IMR-90 (cell line): ENCODE data around the gene SLC35E4. TPM values are rescaled to one million over a fixed set of nuclear protein-coding genes. Genes with fewer than 3 reads are reported as not detected.

Experiments
- ATAC-seq: fragments of 200-7000 bp; cut with Tn5 transposase; 2 replicates; pipeline ENCODE4 v1.9.1; 2020; ENCODE audit warnings: low read depth, mild to moderate bottlenecking, moderate library complexity
- BruUV-seq: library from RNA; stranded (reverse); fragments of 400-500 nt; replicated peaks from 2 replicates; lab custom pipeline; 2021; lab: Mats Ljungman, UMichigan
- CTCF ChIA-PET: fragments of 300-600 bp; formaldehyde crosslinking; extraction: SDS; loops from one replicate; lab custom pipeline; 2021; ENCODE audit warnings: antibody characterized with exemption; lab: Yijun Ruan, JAX
- POLR2A ChIA-PET: fragments of 300-600 bp; sonication (Branson Sonifier 250); formaldehyde crosslinking; loops from one replicate; lab custom pipeline; 2022; ENCODE audit warnings: antibody characterized with exemption; ENCODE audit not compliant: unreplicated experiment; lab: Charles Lee
- DNase-seq: peaks from one replicate; pipeline ENCODE4 v3.0.0; 2013
- H2AFZ ChIP-seq: replicated peaks from 2 replicates; pipeline ENCODE3; 2013; ENCODE audit warnings: low read length, mild to moderate bottlenecking; ENCODE audit not compliant: poor library complexity
- H2AK5ac ChIP-seq: 2 replicates; pipeline ENCODE4 v1.6.1; 2013; ENCODE audit warnings: low read depth, low read length, inconsistent platforms
- H2AK9ac ChIP-seq: replicated peaks from 2 replicates; pipeline ENCODE3; 2013; ENCODE audit warnings: mild to moderate bottlenecking, low read depth, low read length, moderate library complexity; ENCODE audit not compliant: poor library complexity
- H2BK120ac ChIP-seq: 2 replicates; pipeline ENCODE4 v1.6.1; 2013; ENCODE audit warnings: low read depth, low read length, inconsistent platforms
- H2BK15ac ChIP-seq: 3 replicates; pipeline ENCODE4 v1.6.1; 2013; ENCODE audit warnings: low read depth, low read length, inconsistent platforms
- H2BK20ac ChIP-seq: 2 replicates; pipeline ENCODE4 v1.6.1; 2013; ENCODE audit warnings: low read depth, mild to moderate bottlenecking, inconsistent platforms, low read length, moderate library complexity
- H2BK5ac ChIP-seq: 2 replicates; pipeline ENCODE4 v1.6.1; 2013; ENCODE audit warnings: mild to moderate bottlenecking, low read depth, low read length, inconsistent platforms; ENCODE audit not compliant: poor library complexity, severe bottlenecking
- H3K14ac ChIP-seq: replicated peaks from 2 replicates; pipeline ENCODE4 v1.6.1; 2013; ENCODE audit warnings: low read depth, low read length, inconsistent platforms
- H3K18ac ChIP-seq: 2 replicates; pipeline ENCODE4 v1.6.1; 2013; ENCODE audit warnings: low read depth, low read length, control low read depth
- H3K23ac ChIP-seq: 2 replicates; pipeline ENCODE4 v1.6.1; 2013; ENCODE audit warnings: low read depth, low read length, inconsistent platforms
- H3K27ac ChIP-seq: 2 replicates; pipeline ENCODE4 v1.5.1; 2013; ENCODE audit warnings: mild to moderate bottlenecking, control low read depth, low read length; ENCODE audit not compliant: insufficient read depth
- H3K27me3 ChIP-seq: 2 replicates; pipeline ENCODE4 v1.6.1; 2013; ENCODE audit warnings: low read length; ENCODE audit not compliant: control insufficient read depth, insufficient read depth
- H3K36me3 ChIP-seq: 2 replicates; pipeline ENCODE4 v1.6.1; 2013; ENCODE audit warnings: low read length, mixed read lengths; ENCODE audit not compliant: control insufficient read depth, insufficient read depth
- H3K4ac ChIP-seq: 2 replicates; pipeline ENCODE4 v1.6.1; 2013; ENCODE audit warnings: low read depth, low read length, inconsistent platforms
- H3K4me1 ChIP-seq: 2 replicates; pipeline ENCODE4 v1.6.1; 2013; ENCODE audit warnings: low read length, mixed read lengths; ENCODE audit not compliant: control insufficient read depth, insufficient read depth
- H3K4me2 ChIP-seq: 2 replicates; pipeline ENCODE4 v1.6.1; 2013; ENCODE audit warnings: low read depth, mild to moderate bottlenecking, control low read depth, low read length, moderate library complexity
- H3K4me3 ChIP-seq: 2 replicates; pipeline ENCODE4 v1.5.1; 2013; ENCODE audit warnings: low read depth, mild to moderate bottlenecking, control low read depth, low read length, moderate library complexity; ENCODE audit not compliant: insufficient read depth
- H3K56ac ChIP-seq: 2 replicates; pipeline ENCODE4 v1.6.1; 2013; ENCODE audit warnings: low read length, inconsistent platforms; ENCODE audit not compliant: insufficient read depth; ENCODE audit errors: extremely low read depth
- H3K79me1 ChIP-seq, 2 experiments: 2 replicates each; pipeline ENCODE4 v1.6.1; 2013; ENCODE audit warnings: low read length in 2 of 2, inconsistent platforms in 1 of 2, low read depth in 1 of 2
- H3K9ac ChIP-seq: 2 replicates; pipeline ENCODE4 v1.6.1; 2013; ENCODE audit warnings: low read depth, low read length, control low read depth
- H3K9me1 ChIP-seq: 2 replicates; pipeline ENCODE4 v1.6.1; 2013; ENCODE audit warnings: low read length, inconsistent platforms; ENCODE audit not compliant: insufficient read depth
- H3K9me3 ChIP-seq: 2 replicates; pipeline ENCODE4 v1.6.1; 2013; ENCODE audit warnings: low read length; ENCODE audit not compliant: control insufficient read depth, insufficient read depth
- H4K20me1 ChIP-seq: 2 replicates; pipeline ENCODE4 v1.6.1; 2013; ENCODE audit warnings: low read length, inconsistent platforms; ENCODE audit not compliant: insufficient read depth
- H4K5ac ChIP-seq: 2 replicates; pipeline ENCODE4 v1.6.1; 2013; ENCODE audit warnings: mild to moderate bottlenecking, low read depth, low read length, control low read depth
- H4K8ac ChIP-seq, 2 experiments: 2 replicates each; pipeline ENCODE4 v1.6.1; 2013; ENCODE audit warnings: low read depth in 2 of 2, low read length in 2 of 2, control low read depth in 1 of 2, inconsistent platforms in 1 of 2
- H4K91ac ChIP-seq: 2 replicates; pipeline ENCODE4 v1.6.1; 2013; ENCODE audit warnings: low read depth, low read length, inconsistent platforms; ENCODE audit not compliant: insufficient read depth
- ELK1 ChIP-seq: fragments of 150-350 bp; IDR thresholded peaks from 2 replicates; pipeline ENCODE4 v1.6.1; 2016; ENCODE audit warnings: low read depth, mild to moderate bottlenecking, low read length, moderate library complexity, borderline replicate concordance
- MAFK ChIP-seq: IDR thresholded peaks from 2 replicates; pipeline ENCODE4 v1.6.1; 2012; ENCODE audit warnings: low read depth, low read length, improper control_type of control experiment
- MAZ ChIP-seq: IDR thresholded peaks from 2 replicates; pipeline ENCODE4 v1.6.1; 2012; ENCODE audit warnings: low read depth, mild to moderate bottlenecking, low read length, improper control_type of control experiment, moderate library complexity, borderline replicate concordance
- WGBS, 2 experiments: methylation state at CpG; one replicate each; pipeline versions ENCODE4 v1.1.5 to v1.1.7; 2013; ENCODE audit warnings: missing lambda C conversion rate in 2 of 2; ENCODE audit not compliant: insufficient read length in 1 of 2; ENCODE audit errors: extremely low coverage in 2 of 2; 5-methylcytosine and 5-hydroxymethylcytosine counted together
- dilution Hi-C: fragments of 300-500 bp; cut with HindIII; formaldehyde crosslinking; loops from one replicate; pipeline ENCODE4 v1.14.3; 2018; ENCODE audit warnings: low sequenced_read_pairs; ENCODE audit not compliant: unreplicated experiment
- in situ Hi-C: fragments of 300-500 bp; cut with MboI; formaldehyde crosslinking; loops from 3 replicates; pipeline ENCODE4 v1.14.3; 2019; ENCODE audit warnings: low sequenced_read_pairs, inconsistent platforms, mixed read lengths
- intact Hi-C: fragments of 100-400 bp; cut with micrococcal nuclease; formaldehyde crosslinking; loops from 2 replicates; pipeline ENCODE4 v1.10.0; 2022
- polyA plus RNA-seq, 3 experiments: library from polyadenylated mRNA; depleted of rRNA; stranded (reverse); fragments of >200 nt; gene quantifications; 2 replicates each; pipeline ENCODE4 v1.2.3, GENCODE V29; 2012; ENCODE audit warnings: low replicate concordance in 1 of 3
- total RNA-seq: library from RNA; depleted of rRNA; stranded (reverse); fragments of >200 nt; gene quantifications from 2 replicates; pipeline ENCODE4 v1.2.3, GENCODE V29; 2012

SLC35E4 gene
- total and polyA plus RNA-seq, 2 of the 4 experiments (the other 2 are of a cell fraction): 5.7 to 6.8 TPM

DNA sequence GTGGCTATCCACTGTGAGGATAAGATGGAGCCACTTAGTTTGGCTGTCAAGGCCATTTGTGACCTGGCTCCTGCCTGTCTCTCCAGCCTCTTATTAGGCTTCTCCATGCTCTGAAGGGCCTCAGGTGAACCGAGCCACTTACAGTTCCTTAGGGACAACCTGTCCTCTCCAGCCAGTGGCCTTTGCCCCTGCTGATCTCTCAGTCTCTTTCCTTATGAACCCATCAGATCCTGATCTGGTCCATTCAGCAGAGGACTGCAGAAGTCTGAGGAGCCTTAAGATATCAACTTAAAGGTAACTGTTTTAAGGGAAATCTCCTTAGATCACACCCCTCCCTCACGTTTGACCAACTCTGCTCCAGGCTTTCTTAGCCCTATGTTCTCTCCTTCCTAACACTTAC, 29.7 kb downstream of the SLC35E4 start:
- ATAC-seq (no peak), DNase-seq (no peak)
- no peaks in the 10 kb centered on the region for H3K9me3 ChIP-seq
- H3K79me1 ChIP-seq: peaks cover 0 to 15% of the 10 kb centered on the region in 2 experiments; a peak in 1 of 4 replicates
- H3K4me1 ChIP-seq: no peaks in the 10 kb centered on the region
- peaks cover 10% of the 10 kb centered on the region; the same call in 1 of the 2 replicates for H3K36me3 ChIP-seq
- H4K20me1 ChIP-seq: no peaks in the 10 kb centered on the region
- no peak overlapping the region for H4K91ac ChIP-seq
- H2BK15ac ChIP-seq: no peak overlapping the region
- no peak overlapping the region for H2BK5ac ChIP-seq
- H2AK5ac ChIP-seq: no peak overlapping the region
- peaks cover 3% of the 10 kb centered on the region; the same call in 1 of the 2 replicates for H3K9me1 ChIP-seq
- no peak overlapping the region for H2BK120ac ChIP-seq
- H4K8ac ChIP-seq: no peak overlapping the region
- BruUV-seq: no TSS peak
- no peak overlapping the region for H2AK9ac ChIP-seq
- H3K4ac ChIP-seq: no peak overlapping the region
- no peak overlapping the region for H3K4me2 ChIP-seq
- H2BK20ac ChIP-seq: no peak overlapping the region
- in situ Hi-C loops (no loop called here), intact Hi-C loops (no loop called here), dilution Hi-C loops (no loop called here)
- no peak overlapping the region for H3K27ac ChIP-seq
- no peak overlapping the region for H3K14ac ChIP-seq
- WGBS, 2 experiments: no CpG with 5 or more reads among the region's 2 CpGs
- ChIA-PET CTCF (no interaction called here), POLR2A (no interaction called here)
- no peaks in the 10 kb centered on the region for H3K27me3 ChIP-seq
- no peak overlapping the region for H2AFZ ChIP-seq
- no peak overlapping the region for H3K56ac ChIP-seq
- no peak overlapping the region for H3K4me3 ChIP-seq
- H4K5ac ChIP-seq: no peak overlapping the region
- no peak overlapping the region for H3K18ac ChIP-seq
- no peak overlapping the region for H3K23ac ChIP-seq
- no peak overlapping the region for H3K9ac ChIP-seq
- TF ChIP-seq MAZ (no peak), MAFK (no peak), ELK1 (no peak)
